NK-92 (cell line): ENCODE measurements around the gene MFRP.

Experiments used
- DNase-seq: peaks from one replicate; lab custom pipeline; 2025; ENCODE audit not compliant: unreplicated experiment; lab: John Stamatoyannopoulos, UW

MFRP gene

DNA sequence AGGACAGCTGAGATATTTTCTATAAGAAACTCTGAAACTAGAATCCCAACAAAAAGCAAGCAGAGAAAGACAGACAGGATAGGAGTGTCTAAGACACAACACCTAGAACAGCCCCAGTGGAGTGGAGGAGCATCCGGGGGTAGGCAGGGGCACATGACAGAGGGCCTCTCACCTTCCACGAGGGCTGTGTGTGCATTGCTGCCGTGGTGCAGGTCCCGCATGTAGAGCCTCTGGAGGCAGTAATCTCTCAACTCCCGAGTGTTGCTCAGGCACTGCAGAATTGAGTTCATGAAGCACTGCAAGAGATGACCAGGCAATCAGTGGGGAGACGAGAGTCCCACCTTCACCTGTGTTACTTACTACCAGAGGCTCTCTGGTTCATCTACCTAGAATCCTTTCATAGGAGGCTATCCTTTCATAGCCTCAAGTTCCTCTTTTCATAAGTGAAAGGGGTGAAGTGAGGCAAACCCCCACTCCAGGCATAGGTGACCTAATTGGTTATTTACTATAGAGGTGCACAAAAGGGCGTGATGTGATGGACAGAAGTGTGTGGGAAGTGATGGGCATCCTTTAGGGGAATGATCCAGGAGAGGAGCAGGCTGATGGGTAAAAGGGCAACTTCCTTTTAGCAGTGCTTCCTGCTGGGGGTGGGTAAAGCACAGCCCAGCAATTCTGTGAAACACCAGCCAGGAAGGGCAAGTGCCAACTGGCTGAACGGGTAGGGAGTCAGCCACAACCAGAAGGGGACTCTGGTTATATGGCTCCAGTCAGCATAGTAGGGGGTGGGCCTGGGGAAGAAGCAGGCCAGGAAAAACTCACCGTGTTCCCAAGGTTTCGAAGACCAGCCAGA, 13.1 kb upstream of the MFRP start:
- DNase-seq: no peak

- DNase-seq: no peak
Measured at GRCh38 chr11:119357074-119357473, 10.6 kb upstream of the MFRP start.

GRCh38 chr11:119356349-119357031, 10.0 kb upstream of the MFRP start:
- DNase-seq: no peak

DNA sequence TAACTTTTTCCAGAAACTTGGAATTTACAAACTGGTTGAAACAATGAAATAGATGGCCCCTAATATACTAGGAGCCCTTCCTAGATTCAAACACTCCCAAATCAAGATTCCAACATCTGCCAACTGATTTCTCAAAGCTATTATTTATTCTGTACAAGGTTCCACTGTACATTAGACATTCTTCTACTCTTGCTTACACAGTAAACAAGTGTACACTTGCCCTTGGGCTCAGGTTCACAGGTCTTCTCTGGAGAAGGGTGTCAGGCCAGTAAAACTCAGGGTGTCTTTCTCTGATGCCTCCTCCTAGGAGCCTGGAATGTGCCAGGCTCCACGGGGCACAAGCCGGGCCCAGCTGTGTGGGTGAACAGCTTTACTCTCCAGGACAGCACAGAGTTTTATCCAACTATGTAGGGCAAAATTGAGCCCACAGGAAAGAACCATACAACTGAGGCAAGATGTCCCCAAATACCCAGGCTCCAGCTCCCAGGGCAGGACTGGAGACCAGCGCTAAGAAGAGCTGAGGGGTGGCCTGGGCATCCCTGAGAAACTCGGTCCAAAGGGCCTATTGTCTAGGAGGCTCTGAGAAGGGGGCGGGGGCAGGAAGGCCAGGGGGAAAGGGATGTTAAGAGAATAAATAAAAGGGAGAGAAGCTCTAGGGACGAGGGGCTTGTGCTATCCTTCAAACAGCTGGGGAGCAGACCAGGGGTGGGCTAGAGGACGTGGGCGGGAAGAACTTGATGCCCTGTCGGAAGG, 8.8 kb upstream of the MFRP start:
- no peak for DNase-seq

DNA sequence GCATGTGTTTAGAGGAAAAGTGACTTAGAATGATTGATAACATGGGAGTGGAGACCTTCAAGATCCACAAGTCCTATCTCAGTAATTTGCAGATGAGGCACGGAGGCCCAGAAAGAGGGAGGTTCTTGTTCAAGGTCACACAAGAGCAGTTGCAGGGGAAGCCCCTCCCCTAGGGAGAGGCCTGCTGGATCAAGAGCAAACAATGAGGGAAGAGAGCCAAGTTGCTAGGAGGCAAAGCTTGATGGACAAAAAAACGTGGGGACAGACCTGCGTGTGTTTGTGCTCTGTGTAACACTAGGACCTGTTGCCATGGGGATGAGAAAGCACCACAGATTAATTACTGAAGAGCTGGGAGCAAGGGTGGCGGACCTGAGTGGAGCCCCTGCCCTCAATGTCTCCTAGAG, 6.4 kb upstream of the MFRP start:
- DNase-seq: no peak

DNA sequence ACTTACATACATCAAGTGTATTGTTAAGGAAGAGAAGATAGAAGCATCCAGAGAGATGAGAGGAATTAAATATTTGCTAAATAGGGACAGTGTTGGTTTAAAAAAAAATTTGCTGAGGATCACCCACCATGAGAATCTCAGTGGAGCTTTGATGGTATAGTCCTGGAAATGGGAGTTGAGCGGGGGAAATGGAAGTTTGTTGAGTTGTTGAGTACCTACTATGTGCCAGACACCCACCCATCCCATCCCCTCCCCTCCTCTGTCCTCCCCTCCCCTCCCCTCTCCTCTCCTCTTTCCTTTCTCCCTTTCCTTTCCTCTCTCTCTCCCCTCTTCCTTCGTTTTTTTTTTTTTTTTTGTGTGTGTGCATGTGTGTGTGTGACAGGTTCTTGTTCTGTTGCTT, 4.7 kb upstream of the MFRP start:
- DNase-seq: no peak

DNA sequence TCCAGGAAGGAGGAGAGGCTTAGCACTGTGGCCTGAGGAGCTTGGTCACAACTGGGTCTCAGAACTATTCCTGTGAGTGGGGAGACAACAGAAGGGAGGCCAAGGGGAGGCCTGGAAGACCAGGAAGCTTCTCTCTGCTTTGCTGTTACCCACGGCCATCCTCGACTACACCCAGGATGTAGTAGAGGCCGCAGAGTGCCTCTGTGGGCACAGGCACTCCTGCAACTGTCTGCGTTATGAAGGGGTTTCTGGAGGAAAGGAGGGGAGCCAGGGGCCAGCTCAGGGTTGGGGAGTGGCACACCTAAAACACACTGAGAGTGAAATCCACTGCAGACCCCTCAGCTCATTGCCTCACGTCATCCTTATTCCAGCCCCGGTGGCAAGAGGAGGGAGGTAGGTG, 3.8 kb upstream of the MFRP start:
- no peak for DNase-seq

DNA sequence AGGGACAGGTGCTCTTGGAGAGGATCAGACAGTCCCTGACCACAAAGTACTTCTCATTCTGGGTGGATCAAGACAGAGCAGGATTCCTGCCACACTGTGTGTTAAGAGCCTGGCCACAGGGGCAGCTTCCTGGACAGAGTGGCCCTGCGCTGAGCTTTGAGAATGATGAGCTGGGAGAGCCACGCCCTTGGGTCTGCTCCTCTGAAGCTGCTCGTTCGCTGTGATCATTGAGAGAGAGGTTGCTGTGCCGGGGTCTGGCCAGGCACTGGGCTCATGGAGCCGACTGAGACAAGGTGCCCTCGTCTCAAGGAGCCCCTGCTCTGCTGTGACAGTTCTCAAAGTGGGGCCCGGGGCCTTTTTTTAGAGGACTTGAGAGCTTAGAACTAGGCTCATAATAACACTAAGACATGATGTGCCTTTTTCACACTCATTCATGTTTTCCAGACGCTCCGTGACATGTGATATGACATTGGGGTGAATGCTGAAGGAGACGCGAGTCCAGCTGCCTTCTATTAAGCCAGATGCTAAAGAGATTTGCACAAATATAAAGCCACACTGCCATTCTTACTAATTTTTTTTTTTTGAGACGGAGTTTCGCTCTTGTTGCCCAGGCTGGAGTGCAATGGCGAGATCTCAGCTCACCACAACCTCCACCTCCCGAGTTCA, 1.6 kb upstream of the MFRP start:
- DNase-seq: no peak

- DNase-seq: no peak
Measured at GRCh38 chr11:119347242-119347641, 737 bp upstream of the MFRP start.

DNA sequence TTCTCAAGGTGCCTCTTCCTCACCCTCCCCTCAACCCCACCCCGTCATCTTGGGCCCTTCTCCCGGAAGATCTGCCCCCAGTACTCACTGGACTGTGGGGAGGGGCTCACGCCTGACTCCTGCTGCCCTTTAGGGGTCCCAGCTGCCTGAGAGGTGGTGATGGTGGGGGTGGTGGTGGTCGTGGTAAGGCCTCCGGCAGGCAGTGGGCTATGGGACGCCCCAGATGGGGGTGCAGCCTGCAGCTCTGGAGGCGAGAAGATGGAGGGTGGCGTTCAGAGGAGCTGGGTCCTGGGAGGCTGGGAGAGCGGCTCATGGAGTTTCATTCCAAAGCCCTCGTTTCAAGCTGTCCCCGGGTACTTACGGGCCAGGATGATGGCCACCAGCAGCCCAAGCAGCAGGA, 820 bp downstream of the MFRP start:
- DNase-seq: no peak

GRCh38 chr11:119344291-119345010, 2.1 kb downstream of the MFRP start:
- DNase-seq: no peak

GRCh38 chr11:119343726-119344125, 2.8 kb downstream of the MFRP start:
- no peak for DNase-seq

GRCh38 chr11:119342362-119343130, 4.0 kb downstream of the MFRP start:
- DNase-seq: no peak

DNA sequence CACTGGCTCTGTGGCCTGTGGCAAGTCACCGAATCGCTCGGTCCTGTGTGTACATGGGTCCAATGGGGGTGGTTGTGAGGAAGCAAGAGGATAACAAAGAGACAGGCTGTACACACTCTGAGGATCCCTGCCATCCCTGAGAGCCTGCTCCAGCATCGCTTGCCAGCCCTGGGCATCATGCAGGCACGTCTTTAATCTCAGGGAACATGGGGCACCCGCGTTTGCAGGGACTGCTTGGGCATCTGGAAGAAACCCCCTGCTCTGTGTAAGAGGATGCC, 4.5 kb downstream of the MFRP start:
- DNase-seq: no peak

GRCh38 chr11:119341222-119342022, 5.1 kb downstream of the MFRP start:
- no peak for DNase-seq

DNA sequence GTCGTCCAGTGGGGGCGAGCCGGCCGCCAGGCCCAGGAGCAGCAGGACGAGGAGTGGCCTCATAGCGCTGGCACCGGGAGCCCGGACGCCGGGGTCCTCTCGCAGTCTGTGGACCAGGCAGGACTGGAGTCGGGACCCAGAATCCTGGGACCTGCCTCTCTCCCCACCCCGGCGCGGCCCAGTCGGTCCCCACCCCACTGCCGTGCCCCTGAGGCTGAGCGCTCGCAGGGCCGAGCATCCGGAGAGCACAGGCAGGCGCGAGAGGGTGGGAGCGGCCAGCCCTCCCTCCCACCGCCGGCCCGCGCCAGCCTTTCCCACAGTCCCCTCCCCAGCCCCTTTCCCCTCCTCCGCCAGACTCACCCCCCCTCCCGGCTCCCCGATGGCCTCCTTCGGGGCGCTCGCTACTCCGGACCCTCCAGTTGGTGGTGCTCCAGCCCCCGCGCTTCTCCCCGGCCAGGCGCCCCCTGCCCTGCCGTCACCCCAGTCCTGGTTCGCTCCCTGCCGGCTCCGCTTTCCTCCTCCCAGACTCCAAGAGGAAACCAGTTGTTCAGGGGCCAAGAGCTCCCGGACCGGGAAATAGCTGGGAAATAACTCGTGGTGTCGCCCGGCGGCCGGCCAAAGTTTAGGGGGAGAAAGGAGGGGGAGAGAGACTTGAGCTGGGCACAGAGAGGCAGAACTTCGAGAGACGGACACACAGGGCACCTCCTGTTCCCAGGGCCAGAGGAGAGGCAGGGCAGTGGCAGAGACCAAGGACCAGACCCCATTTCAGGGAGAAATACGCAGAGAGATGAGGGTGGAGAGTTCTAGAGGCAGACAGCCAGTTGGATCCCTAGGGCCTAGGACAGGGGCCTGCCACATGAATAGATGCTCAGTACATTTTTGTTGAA, 5.9 kb downstream of the MFRP start, which contains the start of gene C1QTNF5:
Gene C1QTNF5, minus strand, starts transcription at position 549 of the 887 bp plus-strand sequence. Its CDS starts 486 bp downstream, at position 63.
- DNase-seq: no peak

GRCh38 chr11:119339589-119340334, 6.7 kb downstream of the MFRP start:
- no peak for DNase-seq
